GM12891 (cell line): ENCODE measurements around the gene KRT24.

ENCODE experiments used
- DNase-seq: peaks from one replicate; pipeline ENCODE4 v3.0.0; 2011; ENCODE audit warnings: low spot score; ENCODE audit not compliant: insufficient read length
- FAIRE-seq: peaks from 2 replicates; lab custom pipeline; 2011; peaks lifted over from hg19 to GRCh38; lab: Jason Lieb, UNC
- PAX5 ChIP-seq: IDR thresholded peaks from 2 replicates; pipeline ENCODE4 v1.6.1; 2011; ENCODE audit warnings: low read length, moderate library complexity, mild to moderate bottlenecking; ENCODE audit not compliant: insufficient read depth, severe bottlenecking
- POLR2A ChIP-seq: IDR thresholded peaks from 2 replicates; pipeline ENCODE4 v1.6.1; 2011; ENCODE audit warnings: low read depth, low read length, control low read depth
- POLR2AphosphoS5 ChIP-seq: IDR thresholded peaks from 2 replicates; pipeline ENCODE4 v1.6.1; 2011; ENCODE audit warnings: low read depth, low read length, control low read depth
- POU2F2 ChIP-seq: IDR thresholded peaks from 2 replicates; pipeline ENCODE4 v1.6.1; 2011; ENCODE audit warnings: low read depth, mild to moderate bottlenecking, control low read depth, low read length, moderate library complexity
- SPI1 ChIP-seq: IDR thresholded peaks from 2 replicates; pipeline ENCODE4 v1.6.1; 2011; ENCODE audit warnings: low read depth, low read length, control low read depth
- TAF1 ChIP-seq: IDR thresholded peaks from 2 replicates; pipeline ENCODE4 v1.6.1; 2011; ENCODE audit warnings: low read depth, low read length, control low read depth

KRT24 gene

GRCh38 chr17:40722241-40722640 lies 18.7 kb upstream of the KRT24 start:
- TF ChIP-seq PAX5 (no peak), SPI1 (no peak), TAF1 (no peak), POLR2A (no peak), POLR2AphosphoS5 (no peak), POU2F2 (no peak)
- DNase-seq (no peak), FAIRE-seq (no peak)

- no peak for TF ChIP-seq TAF1
- 0 out of 2 replicates have a peak, but pooled peaks have one; percentile 21 for TF ChIP-seq SPI1
- DNase-seq, result no peak
- FAIRE-seq, result no peak
Measured at GRCh38 chr17:40720899-40721298, 17.3 kb upstream of the KRT24 start.

DNA sequence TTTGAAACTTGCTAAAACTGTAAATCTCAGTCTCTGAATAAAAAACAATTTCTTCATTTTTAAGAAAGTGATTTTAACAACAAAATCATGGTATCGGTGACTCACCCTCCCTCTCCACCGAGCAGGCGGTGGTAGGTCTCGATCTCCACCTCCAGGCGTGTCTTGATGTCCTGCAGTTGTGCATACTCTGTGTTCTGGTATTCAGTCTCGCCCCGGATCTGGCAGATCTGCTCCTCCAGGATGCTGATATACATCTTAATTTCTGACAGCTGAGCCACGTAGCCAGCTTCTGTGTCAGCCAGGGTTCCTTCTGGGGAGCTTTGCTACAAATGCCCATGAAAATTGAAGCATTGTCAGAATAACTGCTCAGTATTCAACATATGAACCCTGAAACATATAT lies 15.4 kb upstream of the KRT24 start:
- DNase-seq (no peak), FAIRE-seq (no peak)
- TF ChIP-seq POLR2AphosphoS5 (no peak), SPI1 (no peak), PAX5 (no peak)

DNA sequence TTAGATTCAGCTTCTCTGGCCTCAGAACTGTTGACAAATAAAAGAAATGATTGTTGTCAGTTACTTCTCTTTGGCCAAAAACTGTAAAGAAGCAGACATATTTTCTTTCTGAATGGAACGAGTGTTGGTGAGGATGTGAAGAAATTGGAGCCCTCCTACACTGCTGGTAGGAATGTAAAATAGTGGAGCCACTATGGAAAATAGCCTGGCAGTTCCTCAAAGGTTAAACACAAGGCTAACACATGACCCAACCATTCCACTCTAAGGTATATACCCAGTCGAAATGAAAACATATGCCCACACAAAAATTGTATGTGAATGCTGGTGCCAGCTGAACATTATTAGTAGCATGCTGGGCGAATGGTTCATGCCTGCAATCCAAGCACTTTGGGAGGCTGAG lies 14.2 kb upstream of the KRT24 start:
- TF ChIP-seq TAF1 (no peak), SPI1 (no peak), POU2F2 (no peak), POLR2AphosphoS5 (no peak), PAX5 (no peak), POLR2A (no peak)

GRCh38 chr17:40714473-40714872 lies 10.9 kb upstream of the KRT24 start:
- FAIRE-seq, result no peak
- TF ChIP-seq SPI1 (no peak), POLR2A (no peak), POLR2AphosphoS5 (no peak), PAX5 (no peak), POU2F2 (no peak), TAF1 (no peak)
- no peak for DNase-seq

More for the DNA sequence above, 14.2 kb upstream of the KRT24 start:
- DNase-seq (no peak), FAIRE-seq (no peak)

GRCh38 chr17:40707745-40708144 lies 4.2 kb upstream of the KRT24 start:
- no peak for TF ChIP-seq POU2F2
- no peak for TF ChIP-seq TAF1
- no peak for TF ChIP-seq SPI1
- TF ChIP-seq POLR2AphosphoS5, result no peak
- TF ChIP-seq PAX5, result no peak
- no peak for TF ChIP-seq POLR2A
- FAIRE-seq (no peak), DNase-seq (no peak)

DNA sequence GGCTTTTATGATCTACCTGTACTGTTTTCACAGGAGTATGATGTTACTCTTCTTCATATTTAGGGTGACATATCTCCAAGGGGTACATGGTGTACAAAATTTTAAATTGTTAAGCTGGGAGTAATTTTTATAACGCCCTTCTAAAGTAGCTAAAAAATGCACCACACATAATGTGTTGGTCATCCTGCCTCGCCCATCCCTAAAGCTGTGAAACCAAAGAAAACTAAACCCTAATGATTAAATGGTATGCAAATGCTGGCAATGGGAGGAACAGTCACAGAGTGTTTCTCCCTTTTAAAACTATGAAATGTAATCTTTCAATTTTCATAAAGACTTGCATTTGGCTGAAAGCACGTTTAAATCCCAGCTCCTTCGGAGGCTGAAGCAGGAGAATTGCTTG lies 2.0 kb upstream of the KRT24 start:
- no peak for TF ChIP-seq SPI1
- no peak for TF ChIP-seq PAX5
- no peak for TF ChIP-seq POLR2A
- no peak for TF ChIP-seq TAF1
- no peak for TF ChIP-seq POLR2AphosphoS5
- DNase-seq (no peak), FAIRE-seq (no peak)

DNA sequence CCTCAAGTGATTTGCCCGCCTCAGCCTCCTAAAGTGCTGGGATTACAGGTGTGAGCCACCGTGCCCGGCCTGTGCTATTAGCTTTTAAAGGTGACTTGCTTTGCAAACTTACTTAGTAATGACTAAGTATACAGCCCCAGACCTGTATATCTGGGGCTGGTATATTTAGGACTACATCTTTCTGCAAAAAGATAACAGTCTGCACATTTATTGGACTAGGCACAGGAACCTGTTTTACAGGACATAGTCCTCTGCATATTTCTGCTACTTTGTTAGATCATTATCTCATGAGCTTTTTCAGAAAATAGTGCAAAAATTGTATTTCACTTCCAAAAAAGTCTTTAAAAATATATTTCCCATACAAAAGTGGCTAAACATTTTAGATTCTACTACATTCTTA lies 1.3 kb downstream of the KRT24 start:
- TF ChIP-seq POLR2A, result no peak
- TF ChIP-seq SPI1, result no peak
- TF ChIP-seq TAF1, result no peak
- TF ChIP-seq POU2F2, result no peak
- TF ChIP-seq PAX5, result no peak
- TF ChIP-seq POLR2AphosphoS5, result no peak
- FAIRE-seq (no peak), DNase-seq (no peak)

GRCh38 chr17:40699853-40700252 lies 3.7 kb downstream of the KRT24 start:
- DNase-seq (no peak), FAIRE-seq (no peak)
- no peak for TF ChIP-seq POLR2A
- no peak for TF ChIP-seq TAF1
- TF ChIP-seq POU2F2, result no peak
- TF ChIP-seq PAX5, result no peak
- no peak for TF ChIP-seq POLR2AphosphoS5
- TF ChIP-seq SPI1, result no peak

- no peak for FAIRE-seq
Measured at GRCh38 chr17:40699371-40699770, 4.2 kb downstream of the KRT24 start.

More at GRCh38 chr17:40699371-40699770, 4.2 kb downstream of the KRT24 start:
- no peak for DNase-seq
- TF ChIP-seq SPI1 (no peak), POLR2AphosphoS5 (no peak), TAF1 (no peak), POU2F2 (no peak), PAX5 (no peak), POLR2A (no peak)
